VCaP (cell line): Measurements from ENCODE around the gene CYP3A5.

Experiments
- H3K27ac ChIP-seq: fragments of 450-650 bp; 2 replicates; pipeline ENCODE4 v1.5.1; 2017
- TF ChIP-seq, protein P1 (sequence below): fragments of 450-650 bp; conservative IDR thresholded peaks from 2 replicates; pipeline ENCODE4 v1.5.1; 2017; ENCODE audit warnings: mild to moderate bottlenecking, moderate library complexity

CYP3A5 gene

DNA sequence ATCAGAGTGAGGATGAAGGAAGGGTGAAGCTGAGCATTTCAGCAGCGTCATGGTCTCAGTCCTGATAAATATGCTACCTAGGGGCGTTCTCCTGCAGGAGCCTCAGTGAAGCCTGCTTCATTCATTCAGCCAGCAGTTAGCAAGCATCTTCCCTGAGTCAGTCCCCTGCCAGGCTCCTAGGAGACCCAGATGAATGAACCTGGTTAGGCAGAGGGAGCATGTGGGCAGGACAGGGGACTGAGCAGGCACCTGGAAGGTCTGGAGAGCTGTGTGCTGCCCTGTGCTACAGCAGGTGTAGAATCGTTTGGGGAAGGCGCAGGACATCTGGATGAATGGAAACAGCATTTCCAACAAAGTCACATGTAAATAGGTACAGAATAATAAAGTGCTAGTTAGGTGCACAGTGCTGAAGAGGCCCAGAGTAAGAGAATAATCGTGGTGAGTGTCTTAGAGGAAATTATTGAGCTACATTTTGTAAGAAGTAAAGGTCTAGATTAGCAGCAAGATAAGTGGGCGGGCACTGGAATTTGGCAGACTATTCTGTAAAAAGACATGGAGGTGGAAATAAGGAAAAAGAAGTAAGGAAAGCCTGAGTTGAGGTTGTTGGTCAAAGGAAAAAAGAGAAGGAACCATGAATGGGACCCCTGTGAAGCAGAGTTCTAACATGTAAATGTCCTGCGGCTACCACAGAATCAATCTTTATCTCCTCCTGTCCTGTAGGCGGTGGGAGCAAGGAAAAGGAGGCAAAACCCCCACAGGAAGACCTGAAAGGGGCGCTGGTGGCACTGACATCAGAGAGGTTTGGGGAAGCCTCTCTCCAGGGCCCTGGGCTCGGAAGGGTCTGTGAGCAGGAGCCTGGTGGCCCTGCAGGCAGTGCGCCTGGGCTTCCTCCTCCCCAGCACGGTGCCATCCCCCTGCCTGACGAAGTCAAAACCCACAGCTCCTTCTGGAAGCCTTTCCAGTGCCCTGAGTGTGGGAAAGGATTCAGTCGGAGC, 51.0 kb downstream of the CYP3A5 start:
- TF ChIP-seq, protein P1, sequence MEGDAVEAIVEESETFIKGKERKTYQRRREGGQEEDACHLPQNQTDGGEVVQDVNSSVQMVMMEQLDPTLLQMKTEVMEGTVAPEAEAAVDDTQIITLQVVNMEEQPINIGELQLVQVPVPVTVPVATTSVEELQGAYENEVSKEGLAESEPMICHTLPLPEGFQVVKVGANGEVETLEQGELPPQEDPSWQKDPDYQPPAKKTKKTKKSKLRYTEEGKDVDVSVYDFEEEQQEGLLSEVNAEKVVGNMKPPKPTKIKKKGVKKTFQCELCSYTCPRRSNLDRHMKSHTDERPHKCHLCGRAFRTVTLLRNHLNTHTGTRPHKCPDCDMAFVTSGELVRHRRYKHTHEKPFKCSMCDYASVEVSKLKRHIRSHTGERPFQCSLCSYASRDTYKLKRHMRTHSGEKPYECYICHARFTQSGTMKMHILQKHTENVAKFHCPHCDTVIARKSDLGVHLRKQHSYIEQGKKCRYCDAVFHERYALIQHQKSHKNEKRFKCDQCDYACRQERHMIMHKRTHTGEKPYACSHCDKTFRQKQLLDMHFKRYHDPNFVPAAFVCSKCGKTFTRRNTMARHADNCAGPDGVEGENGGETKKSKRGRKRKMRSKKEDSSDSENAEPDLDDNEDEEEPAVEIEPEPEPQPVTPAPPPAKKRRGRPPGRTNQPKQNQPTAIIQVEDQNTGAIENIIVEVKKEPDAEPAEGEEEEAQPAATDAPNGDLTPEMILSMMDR = no peak
- H3K27ac ChIP-seq = no peak overlapping the region

DNA sequence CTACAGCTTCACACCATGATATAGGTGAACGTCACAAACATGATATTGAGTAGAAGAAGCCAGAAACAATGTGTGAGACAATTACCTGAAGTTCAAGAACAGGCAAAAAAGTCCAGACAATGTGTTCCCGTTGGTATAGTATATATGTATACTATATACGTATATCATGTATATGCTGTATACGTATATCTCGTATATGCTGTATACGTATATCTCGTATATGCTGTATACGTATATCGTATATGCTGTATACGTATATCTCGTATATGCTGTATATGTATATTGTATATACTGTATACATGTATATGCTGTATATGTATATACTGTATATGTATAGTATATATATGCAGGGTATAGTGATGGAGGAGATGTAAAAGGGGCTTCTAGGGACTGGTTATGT, 52.3 kb downstream of the CYP3A5 start:
- TF ChIP-seq, protein P1 = no peak

DNA sequence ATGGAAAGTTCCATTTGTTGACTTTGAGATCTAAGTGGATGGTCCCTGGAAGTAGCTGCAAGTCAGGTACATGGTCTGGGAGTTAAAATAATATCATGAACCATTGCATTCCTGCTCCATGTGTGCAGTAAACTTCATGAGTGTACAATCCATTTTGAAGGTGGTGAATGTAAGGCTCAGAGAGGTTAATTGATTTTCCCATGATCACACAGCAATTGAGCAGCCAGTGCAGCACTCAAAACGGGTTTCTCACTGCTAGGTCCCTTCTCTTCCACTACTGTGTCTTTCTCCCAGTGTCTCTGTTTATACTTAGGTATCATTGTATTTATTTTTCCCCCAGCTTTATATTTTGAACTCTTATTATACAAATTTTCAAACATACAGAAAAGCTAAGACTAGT, 53.1 kb downstream of the CYP3A5 start:
- H3K27ac ChIP-seq = no peak overlapping the region
- TF ChIP-seq, protein P1 = no peak

More for the DNA sequence above, 52.3 kb downstream of the CYP3A5 start:
- no peak overlapping the region for H3K27ac ChIP-seq

DNA sequence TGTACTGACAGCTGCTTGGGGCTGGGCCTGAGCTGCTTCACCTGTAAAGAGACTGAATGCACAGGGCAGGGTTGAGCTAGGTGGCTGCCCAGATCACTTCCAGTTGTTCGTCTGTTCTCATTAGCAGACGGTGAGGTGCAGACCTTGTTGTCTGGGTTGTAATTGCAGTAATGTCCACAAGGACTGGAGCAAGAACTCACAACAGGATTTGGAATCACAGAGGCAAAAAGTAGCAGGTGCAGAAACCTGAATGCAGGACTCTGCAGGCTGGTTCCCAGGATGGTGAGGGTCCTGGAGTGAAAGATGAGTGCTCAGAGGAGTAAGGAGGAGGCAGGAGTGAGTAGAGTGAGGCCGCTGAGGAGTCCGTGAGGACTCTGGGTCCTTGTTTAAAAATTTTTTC, 53.8 kb downstream of the CYP3A5 start:
- no peak overlapping the region for H3K27ac ChIP-seq
- TF ChIP-seq, protein P1 = no peak

DNA sequence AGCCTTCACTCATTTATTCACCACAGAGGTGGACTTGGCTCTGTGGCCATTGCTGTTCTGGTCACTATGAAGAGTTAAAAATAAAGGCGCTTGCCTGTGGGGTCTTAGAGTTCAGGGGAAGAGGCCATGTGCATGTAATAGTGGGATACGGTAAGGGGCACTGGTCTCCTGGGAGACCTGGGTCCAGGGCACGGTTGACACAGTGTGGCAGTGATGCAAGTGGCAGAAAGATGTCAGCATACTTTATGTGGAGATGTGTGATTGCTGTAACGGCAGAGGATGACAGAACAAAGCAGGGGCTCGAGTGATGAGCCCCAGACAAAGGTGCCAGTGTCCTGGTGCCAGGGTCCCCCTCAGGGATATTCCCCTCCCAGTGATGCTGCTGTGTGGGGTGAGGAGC, 54.5 kb downstream of the CYP3A5 start:
- TF ChIP-seq, protein P1 = no peak
- H3K27ac ChIP-seq = no peak overlapping the region

DNA sequence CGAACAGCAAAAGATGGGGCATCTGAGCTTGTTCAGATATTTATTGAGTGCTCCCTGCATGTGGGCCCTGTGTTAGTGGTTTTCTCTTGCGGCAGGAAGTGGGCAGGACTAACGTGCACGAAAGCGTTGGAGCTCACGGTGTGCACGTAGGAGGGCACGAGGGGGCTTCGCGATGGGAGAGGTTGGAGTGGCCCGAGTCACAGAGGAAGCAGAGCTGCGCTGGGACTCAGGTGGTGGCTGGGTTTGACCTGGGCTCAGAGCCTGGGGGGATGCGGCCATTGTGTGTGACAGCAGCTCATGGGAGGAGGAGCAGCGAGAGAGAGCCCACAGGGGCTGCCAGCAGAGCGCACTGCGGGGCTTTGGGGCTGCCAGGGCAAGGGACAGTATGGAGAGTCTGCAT, 55.3 kb downstream of the CYP3A5 start:
- TF ChIP-seq, protein P1 = no peak
- no peak overlapping the region for H3K27ac ChIP-seq

DNA sequence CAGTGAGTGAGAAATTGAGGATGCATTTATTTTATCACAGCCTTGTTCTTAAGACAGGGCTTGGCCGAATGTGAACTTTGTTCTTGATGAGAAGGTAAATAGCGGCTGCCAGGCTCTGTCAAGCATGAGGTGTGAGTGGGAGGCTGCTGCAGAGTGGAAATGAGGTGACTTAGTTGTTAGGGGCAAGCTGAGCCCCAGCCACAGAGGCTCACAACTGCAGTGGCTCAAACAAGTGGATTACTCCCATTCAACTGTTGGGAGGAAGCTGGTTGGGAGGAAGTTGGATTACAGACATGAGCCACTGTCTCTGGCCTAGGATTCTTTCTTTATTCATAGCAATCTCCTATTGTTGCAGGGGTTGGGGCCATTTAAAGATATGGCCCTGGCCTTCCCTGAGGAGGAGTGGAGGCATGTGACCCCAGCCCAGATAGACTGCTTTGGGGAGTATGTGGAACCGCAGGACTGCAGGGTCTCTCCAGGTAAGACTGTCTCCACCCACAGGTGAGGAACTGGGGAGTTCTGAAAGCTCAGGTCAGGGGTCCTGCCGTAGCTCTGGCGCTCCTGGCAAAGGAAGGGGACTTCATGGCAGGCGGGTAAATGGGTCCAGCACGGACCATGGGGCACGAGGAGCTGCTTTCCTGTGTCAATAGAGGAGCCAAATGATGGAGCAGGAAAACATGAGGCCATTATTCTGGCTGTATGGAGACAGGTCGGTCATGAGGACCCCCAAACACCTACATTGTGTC, 55.9 kb downstream of the CYP3A5 start:
- H3K27ac ChIP-seq = no peak overlapping the region
- TF ChIP-seq, protein P1 = no peak
